GM21423 (cell line): Measurements from ENCODE around the gene MYOZ1.
"Not testable (repeated sequence)": the region's sequence is repeated elsewhere in the genome, so short reads cannot be mapped to it uniquely, and the experiment has no call there.

Source experiments
- ATAC-seq: cut with Tn5 transposase; IDR thresholded peaks from one replicate; pipeline ENCODE4 v1.9.1; 2021; ENCODE audit warnings: mild to moderate bottlenecking, moderate library complexity; ENCODE audit not compliant: unreplicated experiment

MYOZ1 gene

DNA sequence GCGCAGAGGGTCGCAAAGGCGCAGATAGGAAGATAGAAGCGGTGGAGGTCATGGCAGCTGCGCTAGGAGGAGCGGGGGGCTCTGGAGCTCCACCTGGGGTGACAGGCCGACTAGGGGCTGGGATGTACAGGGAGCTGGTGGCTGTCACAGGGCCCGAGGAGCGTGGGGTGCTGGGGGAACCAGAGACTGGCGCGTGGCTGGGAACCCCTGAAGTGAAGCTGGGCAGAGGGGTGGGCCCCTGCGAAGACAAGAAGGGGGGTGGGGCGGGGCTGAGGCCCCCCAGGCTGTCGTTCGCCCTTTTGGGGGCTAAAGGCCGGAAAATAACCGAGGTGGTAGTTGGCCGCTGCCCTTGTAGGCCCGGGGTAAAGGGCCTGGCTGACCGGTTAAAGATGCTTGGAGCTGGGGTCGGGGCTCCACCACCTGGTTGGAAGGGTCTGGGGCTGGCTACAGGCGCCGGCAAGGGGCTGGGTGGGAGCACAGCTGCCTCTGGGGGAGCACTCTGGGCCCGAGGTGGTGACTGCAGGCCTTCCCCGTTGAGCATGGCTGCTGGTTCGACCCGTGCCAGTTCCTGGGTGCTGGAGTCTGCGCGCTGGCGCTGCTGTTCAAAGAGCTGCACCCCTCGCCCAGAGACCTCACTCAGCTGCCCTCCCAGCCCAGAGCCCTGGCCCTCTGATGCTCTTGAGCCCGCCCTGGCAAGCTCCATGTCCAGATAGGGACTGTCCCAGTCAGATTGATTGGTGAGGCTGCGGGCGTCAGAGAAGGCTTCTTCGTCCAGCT is 6.8 kb upstream of the MYOZ1 start:
- no peak for ATAC-seq

DNA sequence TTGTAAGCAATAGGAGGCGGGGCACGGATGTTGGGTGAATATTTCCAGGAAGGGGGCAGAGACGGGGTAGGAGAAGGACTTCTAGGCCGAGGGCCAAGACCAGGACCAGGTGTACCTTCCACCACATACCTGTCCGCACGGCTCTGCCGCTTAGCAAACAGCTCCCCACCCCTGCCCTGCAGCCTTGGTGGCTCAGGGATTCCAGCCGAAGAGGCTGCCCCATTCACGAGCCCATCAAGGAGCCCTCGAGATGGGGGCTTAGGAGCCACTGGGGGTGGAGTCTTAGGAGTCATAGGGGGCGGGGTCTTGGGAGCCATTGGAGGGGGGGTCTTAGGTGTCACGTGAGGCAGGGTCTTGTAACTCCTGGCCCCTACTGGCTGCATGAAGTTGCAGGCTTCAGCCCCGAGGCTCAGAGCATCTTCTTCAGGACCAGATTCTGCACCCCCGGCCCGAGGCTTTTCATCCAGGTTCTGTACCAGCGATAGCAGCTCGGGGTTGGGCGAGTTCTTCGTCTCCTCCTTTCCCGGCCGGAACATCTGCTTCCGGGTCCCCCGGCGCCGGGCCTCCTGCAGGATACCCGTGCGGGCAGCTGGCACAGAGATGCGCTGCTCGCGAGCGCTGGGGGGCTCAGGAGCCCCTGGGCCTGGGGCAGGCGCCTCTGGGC is 6.1 kb upstream of the MYOZ1 start:
- ATAC-seq: no peak

- no peak for ATAC-seq
Observed at GRCh38 chr10:73646598-73647041, 5.3 kb upstream of the MYOZ1 start.

DNA sequence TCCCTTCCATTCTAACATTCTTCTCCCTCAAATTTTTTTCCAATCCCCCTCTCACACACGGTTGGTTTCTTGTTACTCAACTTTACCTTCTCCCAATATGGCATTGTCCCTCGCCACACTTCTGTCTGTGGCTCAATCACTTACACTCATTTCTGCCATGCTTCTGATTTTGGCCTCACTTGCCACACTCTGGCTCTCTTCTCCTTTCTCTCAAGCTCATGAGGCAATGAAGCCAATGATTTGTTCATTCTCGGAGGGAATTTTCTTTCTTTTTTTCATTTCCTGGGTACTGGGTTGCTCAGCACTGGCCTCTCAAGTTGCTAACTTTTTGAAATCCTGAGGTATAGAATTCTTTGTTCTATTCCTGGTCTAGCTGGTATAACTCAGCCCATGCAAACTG is 4.0 kb upstream of the MYOZ1 start:
- ATAC-seq: no peak

- no peak for ATAC-seq
Observed at GRCh38 chr10:73644767-73645166, 3.5 kb upstream of the MYOZ1 start.

GRCh38 chr10:73644015-73644743 is 2.9 kb upstream of the MYOZ1 start:
- peak; percentile 64 for ATAC-seq

DNA sequence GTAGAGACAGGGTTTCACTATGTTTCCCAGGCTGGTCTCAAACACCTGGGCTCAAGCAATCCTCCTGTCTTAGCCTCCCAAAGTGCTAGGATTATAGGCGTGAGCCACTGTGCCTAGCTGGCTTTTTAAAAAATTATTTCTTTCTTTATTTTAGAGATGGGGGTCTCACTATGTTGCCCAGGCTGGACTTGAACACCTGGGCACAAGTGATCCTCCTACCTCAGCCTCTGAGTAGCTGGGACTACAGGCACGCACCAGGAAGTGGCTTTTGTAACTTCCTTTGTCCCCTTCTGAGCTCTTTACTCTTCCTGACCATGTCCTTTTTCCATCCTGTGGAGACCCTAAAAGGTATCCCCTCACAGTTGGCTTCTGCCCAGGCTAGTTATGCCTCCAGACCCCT is 2.1 kb upstream of the MYOZ1 start:
- no peak for ATAC-seq

GRCh38 chr10:73639286-73639685 is 2.0 kb downstream of the MYOZ1 start:
- ATAC-seq: no peak

DNA sequence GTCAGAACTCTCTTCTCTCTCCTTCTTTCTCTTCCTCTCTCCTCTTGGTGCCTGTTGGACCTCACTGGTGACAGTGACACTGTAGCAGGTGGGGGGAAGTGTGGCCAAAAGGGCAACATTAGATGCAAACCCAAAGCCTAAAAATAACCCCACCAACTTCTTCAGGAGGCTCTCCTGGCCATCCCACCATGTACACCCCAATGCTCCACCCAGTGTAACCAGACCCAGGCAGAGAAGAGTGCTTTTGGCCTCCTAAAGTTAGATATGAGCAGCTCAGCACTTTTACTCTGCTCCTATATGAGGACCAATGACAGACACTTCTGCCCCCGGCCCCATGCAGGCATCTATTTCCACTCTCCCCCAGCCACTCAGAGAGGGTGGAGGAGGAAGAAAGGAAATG is 5.5 kb downstream of the MYOZ1 start:
- no peak for ATAC-seq

- no peak for ATAC-seq
Observed at GRCh38 chr10:73634421-73634820, 6.9 kb downstream of the MYOZ1 start.

DNA sequence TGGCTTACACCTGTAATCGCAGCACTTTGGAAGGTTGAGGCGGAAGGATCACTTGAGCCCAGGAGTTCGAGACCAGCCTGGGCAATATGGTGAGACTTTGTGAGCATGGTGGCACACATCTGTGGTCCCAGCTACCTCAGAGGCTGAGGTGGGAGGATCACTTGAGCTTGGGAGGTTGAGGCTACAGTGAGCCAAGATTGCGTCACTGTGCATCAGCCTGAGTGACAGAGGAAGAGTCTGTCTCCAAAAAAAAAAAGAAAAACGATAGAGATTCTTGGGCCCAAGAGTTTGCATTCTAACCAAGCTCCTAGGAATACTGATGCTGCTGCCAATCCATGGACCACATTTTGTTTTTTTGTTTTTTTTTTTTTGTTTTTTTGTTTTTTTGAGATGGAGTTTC is 12.1 kb downstream of the MYOZ1 start:
- no peak for ATAC-seq

- no peak for ATAC-seq
Observed at GRCh38 chr10:73628405-73628804, 12.9 kb downstream of the MYOZ1 start.

- ATAC-seq: no peak
Observed at GRCh38 chr10:73627300-73627699, 14.0 kb downstream of the MYOZ1 start.

DNA sequence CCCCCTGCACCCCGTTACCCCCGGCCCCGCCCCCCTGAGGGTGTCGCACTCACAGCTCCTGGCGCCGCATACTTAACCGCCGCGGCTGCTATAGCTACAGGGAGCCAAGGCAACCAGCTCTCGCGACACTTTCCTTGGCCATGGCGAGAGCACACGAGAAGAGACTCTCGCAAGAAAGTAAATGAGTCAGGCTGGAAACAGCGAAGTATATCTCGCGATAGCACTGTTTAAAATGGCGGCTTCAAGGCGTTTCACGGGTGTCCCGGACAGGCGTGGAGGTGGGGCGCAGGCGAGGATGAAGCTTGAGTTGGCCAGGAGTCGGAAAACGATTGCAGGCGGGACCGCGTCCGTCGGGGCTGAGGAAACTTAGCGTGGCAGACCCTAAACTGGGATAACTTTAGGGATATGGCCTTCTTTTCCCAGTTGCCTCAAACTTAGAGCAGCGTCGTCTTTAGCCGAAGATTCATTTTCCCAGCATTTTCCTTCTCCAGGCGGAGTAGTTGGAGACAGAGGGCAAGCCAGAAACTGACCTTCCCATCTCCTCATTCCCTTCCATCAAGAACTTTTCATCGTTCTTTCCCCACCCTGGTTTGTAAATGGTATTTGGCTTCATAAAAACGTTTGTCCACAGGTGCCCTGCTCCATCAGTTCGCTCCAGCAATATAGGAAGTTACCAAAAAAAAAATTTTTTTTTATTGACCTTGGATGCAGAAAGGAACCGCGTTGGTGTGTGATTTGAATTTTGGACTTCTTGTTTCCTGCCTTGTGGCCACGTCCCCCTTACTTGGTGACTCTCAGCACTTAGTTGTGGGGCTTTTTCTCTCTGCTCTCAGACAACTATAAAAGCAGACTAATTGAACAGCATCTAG is 15.2 kb downstream of the MYOZ1 start:
- peak; percentile 96 for ATAC-seq

DNA sequence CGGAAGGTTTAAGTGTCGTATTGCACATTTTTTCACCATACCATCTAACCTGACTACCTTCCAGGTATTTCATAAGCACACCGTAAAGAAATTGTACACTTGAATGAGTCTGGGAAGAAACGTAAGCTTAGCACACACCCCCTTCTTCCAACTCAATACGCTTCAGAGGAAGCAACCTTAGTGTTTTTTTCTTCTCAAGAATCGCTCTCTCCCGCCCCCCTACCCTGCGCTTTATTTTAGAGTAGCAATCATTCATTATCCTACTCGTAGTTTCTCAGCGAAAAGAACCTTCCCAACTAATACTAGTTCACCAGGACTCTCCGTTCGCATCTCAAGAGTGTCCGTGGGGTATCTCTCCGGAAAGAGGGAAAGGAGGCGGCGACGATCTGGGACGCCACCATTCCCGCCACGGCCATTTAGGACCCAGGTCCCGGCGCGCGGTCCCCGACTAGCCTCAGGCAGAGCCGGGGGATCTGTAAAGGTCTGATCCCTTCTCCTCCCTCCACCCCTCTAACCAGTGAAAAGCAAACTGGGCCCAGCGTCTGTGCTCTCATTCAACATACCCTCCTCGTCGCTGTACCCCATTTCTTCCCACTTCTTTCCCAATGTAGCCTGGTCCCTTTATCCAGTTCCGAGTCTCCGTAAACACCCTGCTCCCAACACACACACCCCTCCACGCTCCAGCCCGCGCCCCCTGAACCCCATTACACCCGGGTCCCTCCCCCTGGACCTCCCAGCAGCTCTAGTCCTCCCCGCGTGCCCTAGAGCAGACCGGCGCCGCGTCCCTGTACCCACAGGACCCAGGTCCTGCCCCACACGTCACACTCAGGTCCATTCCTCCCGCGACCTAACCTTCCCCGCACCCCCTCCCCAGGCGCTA is 16.0 kb downstream of the MYOZ1 start:
- peak; percentile 34 for ATAC-seq

DNA sequence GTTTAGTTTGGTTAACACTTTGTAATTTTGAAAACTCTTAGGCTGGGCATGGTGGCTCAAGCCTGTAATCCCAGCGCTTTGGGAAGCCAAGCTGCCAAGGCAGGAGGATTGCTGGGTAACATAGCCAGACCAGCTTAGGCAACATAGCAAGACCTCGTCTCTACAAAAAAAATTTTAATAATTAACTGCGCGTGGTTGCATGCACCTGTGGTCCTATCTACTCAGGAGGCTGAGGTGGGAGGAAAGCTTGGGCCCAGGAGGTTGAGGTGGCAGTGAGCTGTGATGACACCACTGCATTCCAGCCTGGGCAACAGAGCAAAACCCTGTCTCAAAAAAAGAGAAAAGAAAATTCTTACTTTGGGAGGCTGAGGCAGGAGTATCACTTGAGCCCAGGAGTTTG is 18.2 kb downstream of the MYOZ1 start:
- ATAC-seq: no peak

DNA sequence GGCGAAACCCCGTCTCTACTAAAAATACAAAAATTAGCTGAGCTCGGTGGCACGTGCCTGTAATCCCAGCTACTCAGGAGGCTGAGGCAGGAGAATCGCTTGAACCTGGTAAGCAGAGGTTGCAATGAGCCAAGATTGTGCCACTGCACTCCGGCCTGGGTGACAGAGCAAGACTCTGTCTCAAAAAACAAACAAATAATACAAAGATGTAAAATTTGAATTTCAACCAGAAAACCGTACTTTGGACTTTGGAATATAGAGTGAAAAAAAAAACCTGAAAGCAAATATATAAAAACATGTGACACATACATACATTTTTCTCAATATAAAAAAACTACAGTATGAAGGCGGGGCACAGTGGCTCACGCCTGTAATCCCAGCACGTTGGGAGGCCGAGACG is 20.3 kb downstream of the MYOZ1 start:
- not testable (repeated sequence) for ATAC-seq

GRCh38 chr10:73617143-73617542 is 24.1 kb downstream of the MYOZ1 start:
- ATAC-seq: not testable (repeated sequence)

- no peak for ATAC-seq
Observed at GRCh38 chr10:73614720-73615119, 26.6 kb downstream of the MYOZ1 start.

DNA sequence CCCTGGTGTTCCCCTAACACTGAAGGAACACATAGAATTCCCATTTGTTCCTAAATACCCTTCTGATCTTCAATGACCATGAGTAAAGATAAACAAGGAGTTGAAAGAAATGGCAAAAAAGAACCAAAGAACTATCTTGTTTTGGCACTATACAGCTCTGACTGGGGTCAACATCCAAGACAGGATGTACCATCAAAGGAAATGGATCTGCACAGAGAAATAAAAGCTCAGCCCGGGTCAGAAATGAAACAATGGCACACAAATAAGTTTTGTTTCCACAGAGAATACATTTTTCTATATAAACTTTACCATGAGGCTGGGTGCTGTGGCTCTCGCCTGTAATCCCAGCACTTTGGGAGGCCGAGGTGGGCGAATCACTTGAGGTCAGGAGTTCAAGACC is 32.2 kb downstream of the MYOZ1 start:
- no peak for ATAC-seq
